Mesothelial cell of epicardium (in vitro differentiated cells): ENCODE results near the gene DDI2. TPM values are rescaled to one million over a fixed set of nuclear protein-coding genes. Genes with fewer than 3 reads are reported as not detected.
"Not testable (repeated sequence)": the region's sequence is repeated elsewhere in the genome, so short reads cannot be mapped to it uniquely, and the experiment has no call there.

ENCODE experiments used
- DNase-seq, 2 experiments: peaks; one replicate each; pipeline ENCODE4 v3.0.0; 2021; ENCODE audit warnings: low spot score in 2 of 2; ENCODE audit not compliant: unreplicated experiment in 2 of 2
- H3K27ac Mint-ChIP-seq: 2 replicates; pipeline ENCODE4 v1.8.0; 2021; ENCODE audit warnings: mixed read lengths
- H3K27me3 Mint-ChIP-seq: 2 replicates; pipeline ENCODE4 v1.8.0; 2021; ENCODE audit warnings: low read depth, mixed read lengths
- H3K36me3 Mint-ChIP-seq: 2 replicates; pipeline ENCODE4 v1.8.0; 2021; ENCODE audit warnings: mixed read lengths
- H3K4me1 Mint-ChIP-seq: 2 replicates; pipeline ENCODE4 v1.8.0; 2021; ENCODE audit warnings: mixed read lengths
- H3K4me3 Mint-ChIP-seq: 2 replicates; pipeline ENCODE4 v1.8.0; 2021; ENCODE audit warnings: mild to moderate bottlenecking, moderate library complexity, mixed read lengths
- H3K9me3 Mint-ChIP-seq: 2 replicates; pipeline ENCODE4 v1.8.0; 2021; ENCODE audit warnings: mixed read lengths
- total RNA-seq: library from RNA; stranded (reverse); gene quantifications from 3 replicates; pipeline ENCODE4 v1.2.1, GENCODE V29; 2021
- TF ChIP-seq, protein P1 (sequence below): fragments of 200-600 bp; sonication (generic); IDR thresholded peaks from one replicate; pipeline ENCODE4 v1.5.0; 2021; ENCODE audit warnings: antibody characterized with exemption; ENCODE audit not compliant: unreplicated experiment

DDI2 gene
- total RNA-seq, 1 donor from 2014 or later, result 34.5 TPM

DNA sequence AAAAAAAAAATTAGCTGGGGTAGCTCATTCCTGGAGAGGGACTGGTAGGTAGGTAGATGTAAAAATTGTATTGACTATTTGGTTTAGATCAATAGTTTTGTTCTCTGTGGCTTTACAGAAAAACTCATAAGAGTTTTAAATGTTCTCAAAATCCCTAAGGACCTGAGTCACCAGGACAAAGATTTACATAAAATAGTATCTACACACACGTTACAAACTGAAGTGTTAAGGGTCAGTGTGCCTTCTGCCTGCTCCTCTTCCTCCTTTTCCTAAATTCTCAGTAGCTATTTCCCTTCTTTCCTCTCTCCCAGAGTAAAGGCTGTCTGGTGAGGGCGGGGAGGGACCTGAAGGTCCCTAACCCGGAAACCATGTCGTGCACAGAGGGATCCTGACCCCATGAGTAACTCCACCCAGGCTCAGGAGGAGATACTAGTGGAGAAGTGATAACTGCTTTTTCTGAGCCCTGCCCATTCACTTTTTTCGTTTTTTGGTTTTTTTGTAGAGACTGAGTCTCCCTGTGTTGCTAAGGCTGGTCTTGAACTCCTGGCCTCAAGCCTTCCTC, 74.9 kb downstream of the DDI2 start:
- Mint-ChIP-seq H3K36me3 (peaks cover 14% of the 10 kb centered on the region), H3K27ac (peak overlapping the region; percentile 66)

DNA sequence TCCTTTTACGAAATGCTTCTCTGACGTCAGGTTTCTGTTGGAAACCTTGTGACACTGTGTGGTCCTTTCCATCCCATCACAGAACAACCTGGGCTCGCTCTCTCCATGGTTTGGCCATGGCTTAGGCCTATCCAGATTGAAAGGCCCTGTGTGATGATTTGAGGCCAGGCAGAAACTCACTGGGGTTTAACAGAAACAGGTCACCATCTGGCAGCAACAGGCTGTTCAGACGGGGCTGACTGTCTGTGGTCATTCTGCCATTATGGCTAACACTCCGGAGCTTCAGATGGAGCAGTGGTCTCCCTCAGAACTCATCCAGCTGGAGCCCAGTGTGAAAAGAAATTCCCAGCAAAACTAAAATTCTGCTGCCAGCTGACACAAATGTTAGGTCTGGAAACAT, 76.1 kb downstream of the DDI2 start:
- peaks cover 8% of the 10 kb centered on the region for H3K36me3 Mint-ChIP-seq
- TF ChIP-seq, protein P1, sequence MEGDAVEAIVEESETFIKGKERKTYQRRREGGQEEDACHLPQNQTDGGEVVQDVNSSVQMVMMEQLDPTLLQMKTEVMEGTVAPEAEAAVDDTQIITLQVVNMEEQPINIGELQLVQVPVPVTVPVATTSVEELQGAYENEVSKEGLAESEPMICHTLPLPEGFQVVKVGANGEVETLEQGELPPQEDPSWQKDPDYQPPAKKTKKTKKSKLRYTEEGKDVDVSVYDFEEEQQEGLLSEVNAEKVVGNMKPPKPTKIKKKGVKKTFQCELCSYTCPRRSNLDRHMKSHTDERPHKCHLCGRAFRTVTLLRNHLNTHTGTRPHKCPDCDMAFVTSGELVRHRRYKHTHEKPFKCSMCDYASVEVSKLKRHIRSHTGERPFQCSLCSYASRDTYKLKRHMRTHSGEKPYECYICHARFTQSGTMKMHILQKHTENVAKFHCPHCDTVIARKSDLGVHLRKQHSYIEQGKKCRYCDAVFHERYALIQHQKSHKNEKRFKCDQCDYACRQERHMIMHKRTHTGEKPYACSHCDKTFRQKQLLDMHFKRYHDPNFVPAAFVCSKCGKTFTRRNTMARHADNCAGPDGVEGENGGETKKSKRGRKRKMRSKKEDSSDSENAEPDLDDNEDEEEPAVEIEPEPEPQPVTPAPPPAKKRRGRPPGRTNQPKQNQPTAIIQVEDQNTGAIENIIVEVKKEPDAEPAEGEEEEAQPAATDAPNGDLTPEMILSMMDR, result no peak
- H3K27me3 Mint-ChIP-seq, result no peaks in the 10 kb centered on the region
- H3K4me3 Mint-ChIP-seq, result no peak overlapping the region
- H3K27ac Mint-ChIP-seq, result peak overlapping the region; percentile 16
- no peak for DNase-seq
- peaks cover 7% of the 10 kb centered on the region for H3K4me1 Mint-ChIP-seq
- H3K9me3 Mint-ChIP-seq, result no peaks in the 10 kb centered on the region

More for the DNA sequence above, 74.9 kb downstream of the DDI2 start:
- TF ChIP-seq, protein P1, result no peak
- H3K4me1 Mint-ChIP-seq, result peaks cover 7% of the 10 kb centered on the region
- H3K9me3 Mint-ChIP-seq, result no peaks in the 10 kb centered on the region
- H3K4me3 Mint-ChIP-seq, result no peak overlapping the region
- H3K27me3 Mint-ChIP-seq, result no peaks in the 10 kb centered on the region
- DNase-seq, result no peak

DNA sequence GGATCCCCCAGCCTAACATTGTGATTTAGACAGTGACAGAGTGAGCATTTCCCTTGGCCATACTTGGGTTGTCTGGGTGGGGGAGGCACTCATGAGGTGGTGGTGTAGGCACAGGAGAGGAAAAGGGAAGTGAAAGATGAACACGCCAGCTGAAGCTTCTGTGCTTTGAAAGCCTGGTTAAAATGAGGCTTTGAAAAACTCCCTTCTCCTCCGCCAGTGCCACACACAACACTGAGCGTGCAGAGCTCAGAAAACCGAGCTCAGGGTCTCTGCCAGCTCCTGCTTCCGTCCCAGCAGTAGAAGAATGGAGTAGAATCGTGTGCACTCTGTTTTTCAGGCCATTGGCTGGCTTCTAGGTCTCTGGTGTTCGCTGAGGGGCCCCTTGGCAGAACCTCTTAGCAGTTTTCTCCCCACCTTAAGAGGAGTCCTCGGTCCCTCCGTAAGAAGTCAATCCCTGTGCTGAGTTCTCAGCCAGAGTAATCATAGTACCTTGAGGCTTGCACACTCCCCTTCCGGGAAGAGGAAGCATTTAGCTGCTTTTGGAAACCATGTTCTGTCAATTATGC, 79.8 kb downstream of the DDI2 start:
- Mint-ChIP-seq H3K27me3 (no peaks in the 10 kb centered on the region), H3K4me3 (no peak overlapping the region), H3K4me1 (peaks cover 4% of the 10 kb centered on the region), H3K9me3 (no peaks in the 10 kb centered on the region), H3K36me3 (peaks cover 3% of the 10 kb centered on the region), H3K27ac (peak overlapping the region; percentile 44)
- TF ChIP-seq, protein P1, result no peak
- no peak for DNase-seq

DNA sequence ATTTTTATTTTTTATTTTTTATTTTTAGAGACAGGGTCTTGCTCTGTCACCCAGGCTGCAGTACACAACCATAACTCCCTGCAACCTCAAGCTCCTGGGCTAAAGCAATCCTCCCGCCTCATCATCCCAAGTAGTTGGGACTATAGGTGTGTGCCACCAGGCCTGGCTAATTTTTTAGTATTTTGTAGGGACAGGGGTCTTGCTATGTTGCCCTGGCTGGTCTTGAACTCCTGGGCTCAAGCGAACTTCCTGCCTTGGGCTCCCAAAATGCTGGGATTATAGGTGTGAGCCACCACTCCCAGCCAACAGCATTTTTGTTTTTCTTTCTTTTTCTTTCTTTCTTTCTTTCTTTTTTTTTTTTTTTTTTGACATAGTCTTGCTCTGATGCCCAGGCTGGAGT, 80.9 kb downstream of the DDI2 start:
- TF ChIP-seq, protein P1, result no peak
- no peak for DNase-seq
- H3K4me3 Mint-ChIP-seq, result no peak overlapping the region
- peaks cover 8% of the 10 kb centered on the region for H3K4me1 Mint-ChIP-seq
- H3K27me3 Mint-ChIP-seq, result no peaks in the 10 kb centered on the region
- no peak overlapping the region for H3K27ac Mint-ChIP-seq
- peaks cover 3% of the 10 kb centered on the region for H3K36me3 Mint-ChIP-seq
- no peaks in the 10 kb centered on the region for H3K9me3 Mint-ChIP-seq

GRCh38 chr1:15699321-15699720, 82.1 kb downstream of the DDI2 start:
- DNase-seq, H3K27ac Mint-ChIP-seq, H3K4me3 Mint-ChIP-seq, H3K36me3 Mint-ChIP-seq, H3K27me3 Mint-ChIP-seq, H3K9me3 Mint-ChIP-seq: not testable (repeated sequence)
- H3K4me1 Mint-ChIP-seq, result peaks cover 17% of the 10 kb centered on the region

DNA sequence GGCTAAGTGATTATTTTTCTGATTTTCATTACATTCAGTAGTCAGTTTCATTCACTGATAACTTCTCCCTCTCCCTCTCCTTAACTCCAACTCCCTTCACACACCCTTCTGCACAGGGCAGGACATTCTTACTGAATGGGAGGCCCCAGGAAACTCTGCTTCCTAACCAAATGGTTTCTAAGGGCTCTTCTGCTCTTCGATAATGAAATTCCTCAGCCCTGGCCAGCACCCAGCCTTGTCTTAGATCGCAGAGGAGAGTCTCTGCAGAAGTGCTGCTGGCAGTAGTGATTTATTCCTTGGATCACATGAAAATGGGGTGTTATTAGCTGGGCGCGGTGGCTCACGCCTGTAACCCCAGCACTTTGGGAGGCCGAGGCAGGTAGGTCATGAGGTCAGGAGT, 83.2 kb downstream of the DDI2 start:
- no peaks in the 10 kb centered on the region for H3K27me3 Mint-ChIP-seq
- peak overlapping the region; percentile 71 for H3K27ac Mint-ChIP-seq
- H3K9me3 Mint-ChIP-seq, result no peaks in the 10 kb centered on the region
- no peak overlapping the region for H3K4me3 Mint-ChIP-seq
- no peak for DNase-seq
- H3K36me3 Mint-ChIP-seq, result peaks cover 4% of the 10 kb centered on the region
- peaks cover 17% of the 10 kb centered on the region for H3K4me1 Mint-ChIP-seq
- TF ChIP-seq, protein P1, result no peak
